ENCODE results near the gene BUD23.

BUD23 gene

GRCh38 chr7:73738612-73739386, 55.4 kb downstream of the BUD23 start, which contains the start of gene ABHD11:
Gene ABHD11, minus strand, starts transcription at chr7:73738802. Its CDS starts 32 bp downstream, at chr7:73738770.
- peak; percentile 92 to 95 for DNase-seq (ENCODE audit: extremely low read depth in 1 of 2, low read depth in 1 of 2)

GRCh38 chr7:73739387-73739767, 56.0 kb downstream of the BUD23 start:
- no peak for DNase-seq (ENCODE audit: extremely low read depth in 1 of 2, low read depth in 1 of 2)

GRCh38 chr7:73740212-73740611, 56.8 kb downstream of the BUD23 start:
- DNase-seq (ENCODE audit: extremely low read depth in 1 of 2, low read depth in 1 of 2), result no peak

GRCh38 chr7:73740771-73741170, 57.4 kb downstream of the BUD23 start:
- DNase-seq (ENCODE audit: extremely low read depth in 1 of 2, low read depth in 1 of 2), result no peak

GRCh38 chr7:73741600-73741999, 58.2 kb downstream of the BUD23 start:
- DNase-seq (ENCODE audit: extremely low read depth in 1 of 2, low read depth in 1 of 2), result no peak

- DNase-seq (ENCODE audit: extremely low read depth in 1 of 2, low read depth in 1 of 2), result no peak
These were observed 58.9 kb downstream of the BUD23 start for GRCh38 chr7:73742338-73742752.

- DNase-seq (ENCODE audit: extremely low read depth in 1 of 2, low read depth in 1 of 2), result no peak
These were observed 59.6 kb downstream of the BUD23 start for GRCh38 chr7:73742753-73743641.

- no peak for DNase-seq (ENCODE audit: extremely low read depth in 1 of 2, low read depth in 1 of 2)
These were observed 63.0 kb downstream of the BUD23 start for GRCh38 chr7:73746378-73746777.
